ENCODE measurements around the gene PTPRN2.

Gene PTPRN2

DNA sequence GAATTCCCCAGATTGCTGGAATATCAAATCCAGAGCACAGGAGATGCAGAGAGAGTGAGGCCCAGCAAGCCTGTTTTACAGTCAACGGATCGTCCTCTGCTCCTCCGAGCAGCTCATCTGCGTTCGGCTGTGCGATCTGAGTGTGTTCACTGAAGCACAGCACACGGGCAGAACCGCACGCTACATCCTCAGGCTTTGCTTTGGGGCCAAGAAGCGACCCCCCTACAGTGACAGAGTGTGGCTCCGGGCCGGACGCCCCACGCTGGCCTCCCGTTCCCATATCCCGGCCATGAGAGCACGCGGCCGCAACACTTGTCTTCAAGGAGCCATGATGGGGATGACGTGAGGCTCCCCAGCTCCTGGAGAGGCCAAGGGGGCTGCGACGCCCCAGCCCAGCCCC lies 819.4 kb downstream of the PTPRN2 start:
- in situ Hi-C loops (cut with MboI; ENCODE audit: low sequenced_read_pairs) = no loop called here

DNA sequence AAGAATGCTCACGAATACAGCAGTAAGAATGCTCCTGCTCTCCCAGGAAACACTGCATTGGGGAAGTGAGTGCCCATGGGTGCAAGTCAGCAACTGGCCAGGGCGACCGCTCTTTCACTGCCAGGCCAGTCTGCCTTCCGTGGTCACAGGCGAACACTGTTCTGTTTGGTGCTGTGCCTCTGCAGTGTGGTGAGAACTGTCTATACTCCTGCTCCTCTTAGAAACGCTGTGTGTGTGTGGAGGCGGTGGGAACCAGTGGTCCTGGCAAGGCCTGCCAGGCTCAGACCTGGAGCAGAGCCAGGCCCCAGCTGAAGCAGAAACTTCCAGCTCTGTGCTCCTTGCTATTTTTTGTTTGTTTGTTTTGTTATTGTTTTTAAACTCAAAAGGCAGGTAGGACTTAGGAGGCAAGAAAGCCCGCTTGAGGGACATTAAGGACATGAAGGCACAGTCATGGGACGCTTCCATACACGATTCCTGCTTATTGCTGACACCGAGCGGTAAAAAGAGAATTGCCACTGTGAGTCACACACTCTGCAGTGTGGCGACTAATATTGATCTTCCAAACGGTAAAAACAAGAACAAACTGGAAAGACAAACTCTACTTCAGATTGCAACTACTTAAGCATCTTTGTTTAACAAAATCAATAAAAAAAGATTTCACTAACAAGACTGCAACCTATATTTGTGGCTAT lies 820.0 kb downstream of the PTPRN2 start:
- in situ Hi-C loops (cut with MboI; ENCODE audit: low sequenced_read_pairs) = no loop called here

DNA sequence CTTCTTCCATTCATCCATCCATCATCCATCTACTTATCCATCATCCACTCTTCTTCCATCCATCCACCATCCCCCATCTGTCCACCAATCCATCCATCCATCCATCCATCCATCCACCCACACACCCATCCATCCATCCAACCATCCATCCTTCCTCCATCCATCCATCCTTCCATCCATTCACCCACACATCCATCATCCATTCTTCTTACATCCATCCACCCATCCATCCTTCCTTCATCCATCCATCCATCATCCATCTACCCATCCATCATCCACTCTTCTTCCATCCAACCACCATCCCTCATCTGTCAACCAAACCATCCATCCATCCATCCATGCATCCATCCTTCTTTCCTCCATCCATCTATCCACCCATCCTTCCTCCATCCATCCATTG lies 821.5 kb downstream of the PTPRN2 start:
- in situ Hi-C loops (cut with MboI; ENCODE audit: low sequenced_read_pairs) = no loop called here

DNA sequence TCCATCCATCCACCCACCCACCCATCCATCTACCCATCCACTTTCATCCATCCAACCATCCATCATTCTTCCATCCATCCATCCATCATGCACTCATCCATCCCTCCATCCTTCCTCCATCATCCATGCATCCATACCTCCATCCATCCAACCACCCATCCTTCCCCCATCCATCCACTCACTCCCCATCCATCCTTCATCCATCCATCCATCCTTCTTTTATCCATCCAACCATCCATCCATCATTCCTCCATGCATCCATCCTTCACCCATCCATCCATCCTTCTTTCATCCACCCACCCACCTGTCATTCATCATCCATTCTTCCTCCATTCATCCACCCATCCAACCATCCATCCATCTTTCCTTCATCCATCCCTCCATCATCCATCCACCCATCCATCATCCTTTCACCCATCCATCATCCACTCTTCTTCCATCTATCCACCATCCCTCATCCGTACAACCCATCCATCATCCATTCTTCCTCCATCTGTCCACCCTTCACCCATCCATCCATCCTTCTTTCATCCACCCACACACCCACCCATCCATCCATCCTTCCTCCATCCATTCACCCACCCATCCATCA lies 822.6 kb downstream of the PTPRN2 start:
- in situ Hi-C loops (cut with MboI; ENCODE audit: low sequenced_read_pairs) = no loop called here

DNA sequence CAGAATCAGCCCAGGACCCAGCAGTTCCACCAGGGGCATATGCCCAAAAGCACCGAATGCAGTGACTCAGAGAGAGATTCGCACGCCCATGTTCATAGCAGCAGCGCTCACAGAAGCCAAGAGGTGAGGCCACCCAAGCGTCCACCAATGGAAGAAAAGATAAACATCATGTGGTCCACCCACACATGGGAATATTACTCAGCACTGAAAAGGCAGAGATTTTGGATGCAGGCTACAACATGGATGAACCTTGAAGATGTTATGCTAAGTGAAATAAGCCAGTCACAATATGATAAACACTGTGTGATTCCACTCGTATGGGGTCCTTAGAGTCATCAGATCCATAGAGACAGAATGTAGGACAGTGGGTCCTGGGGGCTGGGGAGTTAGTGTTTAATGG lies 823.4 kb downstream of the PTPRN2 start:
- in situ Hi-C loops (cut with MboI; ENCODE audit: low sequenced_read_pairs) = no loop called here

DNA sequence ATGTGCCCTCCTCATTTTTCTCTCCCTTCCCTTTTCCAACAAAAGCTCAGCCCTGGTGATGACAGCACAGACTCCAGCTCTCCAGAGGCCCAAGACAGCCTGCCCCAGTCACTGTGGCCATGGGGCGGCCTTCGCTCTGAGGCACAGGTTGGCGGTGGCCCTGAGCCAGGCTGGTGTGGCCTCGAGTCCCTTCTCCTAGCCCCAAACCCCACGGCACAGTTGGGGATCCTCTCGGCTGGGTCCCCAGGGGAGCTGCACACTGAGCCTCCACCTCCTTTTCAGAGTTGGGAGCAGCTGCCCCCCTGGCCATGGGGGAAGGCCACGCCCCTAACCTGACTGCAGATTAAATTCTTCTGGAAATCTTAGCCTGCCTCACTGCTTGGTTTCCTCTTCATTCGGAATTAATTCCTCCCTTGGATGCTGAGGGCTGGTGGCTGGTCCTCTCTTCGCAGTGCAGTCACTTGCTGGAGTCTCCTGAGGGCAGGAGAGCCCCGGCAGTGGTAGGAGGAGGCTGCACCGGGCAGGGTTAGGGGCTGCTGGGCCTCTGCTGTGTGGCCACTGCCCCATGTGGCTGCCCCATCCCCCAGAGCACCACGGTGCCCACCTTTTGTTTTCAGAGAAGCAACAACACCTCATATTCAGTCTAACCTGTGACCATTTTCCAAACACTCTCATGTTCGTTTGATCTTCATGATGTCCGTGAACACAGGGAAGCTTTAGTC lies 824.2 kb downstream of the PTPRN2 start:
- in situ Hi-C loops (cut with MboI; ENCODE audit: low sequenced_read_pairs) = no loop called here

DNA sequence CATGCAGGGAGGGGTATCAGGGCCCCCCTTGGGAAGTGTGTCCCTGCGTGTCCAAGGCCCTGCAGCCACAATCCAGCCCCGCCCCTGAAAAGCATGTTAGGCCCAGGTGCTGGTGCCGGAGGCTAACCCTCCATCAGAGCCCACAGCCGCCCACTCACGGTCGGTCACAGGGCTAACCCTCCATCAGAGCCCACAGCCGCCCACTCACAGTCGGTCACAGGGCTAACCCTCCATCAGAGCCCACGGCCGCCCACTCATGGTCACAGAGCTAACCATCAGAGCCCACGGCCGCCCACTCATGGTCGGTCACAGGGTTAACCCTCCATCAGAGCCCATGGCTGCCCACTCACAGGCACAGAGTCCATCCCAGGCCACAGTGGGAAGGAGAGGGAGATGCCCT lies 824.8 kb downstream of the PTPRN2 start:
- in situ Hi-C loops (cut with MboI; ENCODE audit: low sequenced_read_pairs) = no loop called here

DNA sequence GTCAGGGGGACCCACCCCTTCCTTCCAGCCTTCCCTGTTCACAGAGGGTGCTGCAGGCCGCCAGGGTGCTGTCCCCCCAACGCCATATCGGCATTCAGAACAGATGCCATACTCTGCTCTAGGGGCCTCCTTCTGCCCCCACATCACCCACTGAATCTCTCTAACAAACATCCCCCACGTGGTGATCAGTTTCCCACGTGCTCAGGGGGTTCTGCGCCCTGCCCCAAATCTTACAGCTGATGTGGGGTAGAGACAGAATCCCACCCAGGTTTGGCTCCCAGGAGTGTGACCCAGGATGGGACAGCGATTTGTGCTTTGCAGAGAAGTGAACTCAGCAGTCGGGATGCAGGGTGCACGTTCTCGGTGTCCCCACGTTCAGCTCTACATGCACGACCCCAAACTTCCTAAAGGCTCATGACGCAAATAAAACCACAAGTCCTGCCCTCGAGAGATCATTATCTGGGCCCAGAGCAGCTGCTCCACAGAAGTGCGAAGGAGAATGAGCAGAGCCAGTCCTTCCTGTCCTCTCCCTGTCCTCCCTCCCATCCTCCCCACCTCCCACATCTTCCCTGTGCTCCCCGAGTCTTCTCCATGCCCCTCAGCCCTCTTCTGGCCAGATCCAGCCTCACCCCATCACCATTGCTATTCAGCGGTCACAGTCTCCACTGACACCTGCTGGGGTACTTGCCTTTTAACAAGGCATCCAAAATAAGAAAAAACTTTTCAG lies 827.5 kb downstream of the PTPRN2 start:
- in situ Hi-C loops (cut with MboI; ENCODE audit: low sequenced_read_pairs) = no loop called here

DNA sequence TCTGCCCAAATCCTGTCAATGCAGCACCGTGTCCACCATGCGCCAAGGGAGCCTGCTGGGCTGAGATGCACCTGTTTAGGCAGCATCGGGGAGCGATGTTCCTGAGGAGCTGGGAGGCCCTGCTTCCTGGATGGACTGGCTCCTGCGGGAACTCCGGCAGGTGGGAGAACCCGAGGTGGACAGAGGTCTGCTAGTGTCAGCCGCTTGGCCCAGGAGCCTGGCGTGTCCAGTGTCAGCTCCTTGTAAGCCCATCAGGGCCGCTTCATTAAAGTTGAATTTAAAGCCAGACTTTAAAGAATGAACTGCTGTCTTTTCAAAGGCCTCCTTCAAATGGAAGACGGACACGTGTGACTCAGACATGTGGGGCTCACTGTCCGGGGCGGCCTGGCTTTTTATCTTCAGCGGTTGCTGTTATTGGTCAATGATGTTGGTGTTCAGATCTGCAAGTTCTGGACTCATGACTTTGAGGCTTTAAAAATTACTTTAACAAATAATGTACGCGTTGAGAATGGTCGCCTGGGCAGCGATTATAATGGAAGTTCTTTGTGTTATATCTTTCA lies 828.3 kb downstream of the PTPRN2 start:
- in situ Hi-C loops (cut with MboI; ENCODE audit: low sequenced_read_pairs) = no loop called here

DNA sequence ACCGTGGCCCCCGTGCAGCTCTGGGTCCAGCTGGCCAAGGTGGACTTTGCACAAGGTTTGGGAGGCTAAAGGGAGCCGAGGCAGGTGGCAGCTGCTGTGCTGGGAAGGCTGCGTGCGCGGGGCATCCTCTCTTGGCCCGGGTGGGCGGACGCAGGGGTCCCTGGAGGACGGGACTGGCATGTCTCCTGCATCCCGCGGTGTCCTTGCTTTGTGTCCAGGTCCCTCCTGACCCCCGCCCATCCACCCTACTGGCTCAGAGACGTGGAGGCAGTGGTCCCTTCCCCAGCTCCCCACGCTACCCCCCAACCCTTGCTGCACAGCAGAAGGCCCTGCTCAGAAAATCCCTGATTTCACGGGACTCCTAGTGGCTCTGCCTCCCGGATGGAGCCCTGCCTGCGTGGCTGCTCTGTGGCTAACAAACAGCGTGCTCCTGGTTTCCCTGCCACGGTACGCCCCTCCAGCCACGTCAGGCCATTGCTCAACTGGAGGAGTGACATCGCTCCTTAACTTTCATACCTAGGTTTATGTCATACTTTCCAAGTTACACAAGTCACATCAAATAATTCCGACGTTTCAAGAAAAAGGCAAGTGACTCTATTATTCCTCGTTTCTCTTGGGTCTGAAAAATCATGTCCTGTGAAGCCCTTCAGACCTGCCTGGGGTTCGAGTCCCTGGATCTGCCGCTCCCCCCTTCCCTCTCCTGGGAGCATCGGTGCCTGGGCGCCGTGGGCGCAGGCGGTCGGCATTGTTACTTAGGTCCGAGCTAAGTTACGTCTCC lies 829.0 kb downstream of the PTPRN2 start:
- in situ Hi-C loops (cut with MboI; ENCODE audit: low sequenced_read_pairs) = no loop called here

DNA sequence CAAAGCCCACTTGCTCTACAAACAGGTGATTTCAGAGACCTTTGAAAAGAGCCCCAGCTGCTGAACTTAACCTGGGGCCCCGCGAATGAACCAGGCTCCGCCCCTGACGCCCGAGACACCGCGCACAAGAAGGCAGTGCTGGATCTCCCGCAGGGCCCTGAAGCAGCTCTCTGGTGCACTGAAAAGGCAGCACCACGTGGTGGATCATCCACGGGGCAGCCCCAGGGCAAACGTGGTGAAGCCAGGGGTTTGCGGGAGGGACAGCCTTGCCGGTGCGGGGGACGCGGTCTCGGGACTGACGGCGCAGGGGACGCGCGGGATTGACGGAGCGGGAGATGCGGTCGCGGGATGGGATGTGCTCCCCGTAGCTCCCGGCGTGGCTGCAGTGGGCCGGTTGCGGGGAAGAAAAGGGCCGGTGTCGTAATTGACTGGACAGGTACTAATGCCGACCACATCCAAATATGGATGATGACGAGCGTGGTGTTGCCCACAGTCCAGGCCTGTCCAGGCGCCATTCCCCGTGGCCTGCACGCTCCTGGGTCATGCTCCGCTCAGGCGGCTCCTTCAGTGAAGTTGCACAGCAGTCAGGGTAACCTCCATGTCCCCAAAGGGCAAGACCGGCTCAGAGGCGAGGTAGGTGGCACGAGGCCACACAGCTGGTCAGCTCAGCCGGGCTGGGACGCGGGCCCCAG lies 829.7 kb downstream of the PTPRN2 start:
- in situ Hi-C loops (cut with MboI; ENCODE audit: low sequenced_read_pairs) = no loop called here

DNA sequence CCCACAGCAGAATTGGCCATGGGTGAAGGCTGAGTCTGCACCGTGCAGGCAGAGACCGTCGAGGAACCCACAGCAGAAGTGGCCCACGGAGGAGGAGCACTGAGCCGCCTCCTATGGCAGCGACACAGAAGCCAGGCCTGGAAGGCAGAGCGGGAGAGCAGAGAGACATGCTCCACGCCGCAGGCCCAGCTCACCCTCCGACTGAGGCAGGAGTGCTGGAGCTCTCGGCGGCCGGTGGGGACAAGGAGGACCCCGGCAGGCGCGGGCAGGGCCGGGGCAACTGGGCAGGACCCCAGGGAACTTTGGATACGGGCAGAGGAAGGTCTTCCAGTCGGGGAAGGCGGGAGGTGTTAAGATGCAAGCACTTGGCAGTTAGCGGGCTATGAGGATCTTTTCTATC lies 830.4 kb downstream of the PTPRN2 start:
- in situ Hi-C loops (cut with MboI; ENCODE audit: low sequenced_read_pairs) = no loop called here

DNA sequence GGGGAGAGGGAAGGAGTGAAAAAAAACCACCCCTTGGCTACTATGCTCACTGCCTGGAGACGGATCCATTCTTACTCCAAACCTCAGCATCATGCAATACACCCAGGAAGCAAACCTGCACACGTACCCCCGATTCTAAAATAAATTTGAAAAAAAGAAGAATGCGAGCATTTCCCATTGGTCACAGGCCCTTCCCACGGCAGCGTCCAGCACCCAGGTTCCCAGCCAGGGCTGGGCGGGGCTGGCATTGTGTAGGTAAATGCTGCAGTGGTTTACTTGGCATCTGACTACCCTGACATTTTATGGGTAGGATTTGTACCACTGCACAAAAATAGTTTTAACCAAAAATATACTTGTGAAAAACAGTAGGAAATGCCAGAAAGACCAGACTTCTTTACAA lies 831.9 kb downstream of the PTPRN2 start:
- in situ Hi-C loops (cut with MboI; ENCODE audit: low sequenced_read_pairs) = no loop called here

DNA sequence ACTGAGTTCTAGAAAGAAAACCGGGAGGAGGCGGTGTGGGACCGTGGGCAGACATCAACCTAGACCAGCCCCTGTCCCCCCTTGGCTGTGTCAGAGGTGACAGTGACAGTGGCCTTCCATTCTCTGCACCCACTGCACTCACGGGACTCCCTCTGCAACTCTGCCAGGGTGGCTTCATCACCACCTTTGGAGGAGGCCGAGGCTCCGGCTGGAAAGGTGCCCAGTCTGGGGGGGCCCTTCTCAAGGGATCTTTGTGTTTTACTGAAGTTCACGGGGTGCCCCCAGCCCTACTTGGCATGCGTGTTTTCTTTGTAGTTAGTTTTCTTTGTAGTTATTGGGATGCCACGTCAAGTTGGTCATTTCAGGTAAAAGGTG lies 833.2 kb downstream of the PTPRN2 start:
- in situ Hi-C loops (cut with MboI; ENCODE audit: low sequenced_read_pairs) = no loop called here

DNA sequence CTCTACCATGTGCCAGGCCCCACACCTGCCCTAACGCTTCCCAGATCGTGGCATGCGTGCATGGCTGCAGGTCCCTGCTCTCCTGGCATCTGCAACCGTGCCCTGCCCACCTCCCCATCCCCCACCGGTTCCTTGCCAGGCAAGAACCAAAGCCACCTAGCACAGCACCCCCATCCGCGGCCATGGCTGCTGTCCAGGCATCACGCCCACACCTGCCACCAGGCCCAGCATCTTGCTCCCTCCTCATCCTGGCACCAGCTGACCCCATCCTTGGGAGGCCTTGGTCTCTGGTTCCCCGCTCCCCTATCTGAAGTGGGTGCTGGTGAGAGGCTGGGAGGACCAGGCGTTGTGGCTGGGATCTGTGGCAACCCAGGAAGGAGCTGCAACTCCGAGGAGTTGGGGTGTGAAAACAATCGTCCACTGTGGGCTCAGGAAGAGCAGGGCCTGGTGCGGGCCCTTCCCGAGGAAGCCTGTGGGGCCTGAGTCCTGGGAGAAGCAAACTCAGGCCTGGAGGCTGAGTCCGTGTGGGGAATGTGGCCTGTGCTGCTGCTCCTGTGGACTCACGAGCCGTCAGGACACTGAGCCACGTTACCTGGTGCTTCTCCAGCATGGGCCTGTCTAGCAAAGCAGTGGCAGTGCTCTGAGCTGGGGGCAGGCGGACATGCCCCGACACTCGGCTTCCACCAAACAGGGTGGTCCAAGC lies 833.8 kb downstream of the PTPRN2 start:
- in situ Hi-C loops (cut with MboI; ENCODE audit: low sequenced_read_pairs) = no loop called here

DNA sequence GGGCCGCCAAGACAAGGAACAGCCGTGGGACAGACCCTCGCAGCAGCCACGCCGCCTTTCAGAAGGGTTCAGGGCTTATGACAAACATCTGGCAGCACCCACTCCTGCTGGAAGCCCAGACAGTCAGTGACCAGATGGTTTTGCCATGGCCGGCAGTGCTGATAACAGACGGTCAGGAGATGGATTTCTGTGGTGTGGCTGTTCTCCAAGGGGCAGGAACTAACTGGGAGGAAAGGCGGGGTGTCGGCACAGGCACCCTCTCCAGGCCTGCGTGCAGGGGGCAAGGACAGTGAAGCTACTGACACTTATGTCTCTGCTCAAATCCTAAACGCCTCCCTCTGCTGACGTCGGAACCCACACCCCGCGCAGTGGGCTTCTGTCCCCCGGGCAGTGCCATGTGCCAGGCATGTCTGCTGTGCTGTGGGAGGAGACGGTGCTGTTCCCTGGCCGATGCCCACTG lies 834.8 kb downstream of the PTPRN2 start:
- in situ Hi-C loops (cut with MboI; ENCODE audit: low sequenced_read_pairs) = no loop called here

DNA sequence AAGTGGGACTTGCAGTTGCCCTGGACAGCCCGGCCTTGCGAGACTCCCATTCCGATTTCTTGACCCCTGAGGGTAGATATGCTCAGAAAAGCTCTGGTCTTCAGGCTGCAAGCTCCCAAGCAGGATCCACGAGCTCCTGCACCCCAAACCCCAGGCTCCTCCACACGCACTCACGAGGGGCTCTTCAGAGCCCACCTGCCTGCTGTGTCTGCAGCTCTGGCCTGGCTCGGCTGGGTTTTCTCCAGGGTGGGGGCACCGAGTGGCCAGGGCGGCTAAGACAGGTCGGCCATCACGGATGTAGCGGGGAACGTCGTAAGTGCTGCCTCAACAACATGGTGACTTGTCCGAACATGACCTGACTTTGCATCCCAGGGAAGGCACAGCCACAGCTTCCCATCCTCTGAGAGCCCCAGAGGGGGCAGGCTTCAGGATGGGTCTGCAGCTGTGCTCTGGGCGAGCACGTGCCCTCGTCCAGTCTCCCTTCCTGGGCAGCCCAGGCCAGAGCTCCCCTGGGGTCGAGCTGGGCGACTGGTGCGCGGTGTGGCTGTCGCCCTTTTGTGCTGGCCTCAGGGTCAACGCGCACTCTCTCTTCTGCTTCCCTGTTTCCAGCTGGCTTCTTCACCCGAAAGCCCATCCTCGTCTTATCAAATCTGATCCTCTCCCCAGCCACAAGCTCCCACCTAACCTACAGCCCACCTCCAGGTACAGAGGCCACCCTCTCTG lies 835.5 kb downstream of the PTPRN2 start:
- in situ Hi-C loops (cut with MboI; ENCODE audit: low sequenced_read_pairs) = no loop called here

DNA sequence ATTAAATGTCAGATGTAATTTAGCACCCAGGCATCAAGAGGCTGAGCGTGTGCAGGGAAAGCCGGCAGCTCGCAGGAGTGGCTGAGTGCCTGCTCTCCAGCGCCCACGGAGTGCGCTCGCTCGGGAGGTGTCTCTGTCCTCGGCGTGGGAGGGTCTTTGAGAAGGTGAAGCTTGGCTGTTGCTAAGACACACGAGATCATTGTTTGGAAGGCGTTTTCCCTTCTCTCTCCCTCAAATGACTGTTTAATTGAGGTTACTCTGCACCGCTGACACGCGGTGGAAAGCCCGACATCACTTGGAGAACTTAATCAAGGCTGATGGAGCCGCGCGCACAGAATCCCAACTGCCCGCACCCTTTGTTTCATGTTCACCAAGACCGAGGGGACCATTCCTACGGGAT lies 836.2 kb downstream of the PTPRN2 start:
- in situ Hi-C loops (cut with MboI; ENCODE audit: low sequenced_read_pairs) = no loop called here

DNA sequence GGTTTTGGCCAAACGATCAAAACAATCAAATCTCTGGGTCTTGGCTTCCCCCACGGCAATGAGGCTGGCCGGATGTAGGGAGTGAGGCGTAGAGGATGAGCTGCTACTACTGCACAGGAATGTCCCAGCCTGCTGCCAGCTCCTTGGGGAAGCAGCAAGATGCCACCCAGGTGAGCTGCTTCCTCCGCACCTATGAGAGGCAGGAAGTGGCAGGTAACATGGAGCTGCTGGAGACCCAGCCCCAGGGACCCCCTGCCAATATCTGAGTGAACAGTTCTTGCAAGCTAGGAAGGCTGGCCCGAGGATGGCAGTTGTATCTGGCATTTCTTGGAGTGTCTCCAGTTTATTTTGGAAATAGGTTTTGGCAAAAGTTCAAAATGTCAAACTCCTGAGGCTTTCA lies 837.3 kb downstream of the PTPRN2 start:
- in situ Hi-C loops (cut with MboI; ENCODE audit: low sequenced_read_pairs) = no loop called here

All from hTERT RPE-1 (cell line).